ENCODE data around the gene CLIC5. TPM values are rescaled to one million over a fixed set of nuclear protein-coding genes. Genes with fewer than 3 reads are reported as not detected.
A peak's percentile ranks its signal among the peaks of the same experiment; 100 is the strongest.

Gene CLIC5
- total RNA-seq, 1 donor: not detected

DNA sequence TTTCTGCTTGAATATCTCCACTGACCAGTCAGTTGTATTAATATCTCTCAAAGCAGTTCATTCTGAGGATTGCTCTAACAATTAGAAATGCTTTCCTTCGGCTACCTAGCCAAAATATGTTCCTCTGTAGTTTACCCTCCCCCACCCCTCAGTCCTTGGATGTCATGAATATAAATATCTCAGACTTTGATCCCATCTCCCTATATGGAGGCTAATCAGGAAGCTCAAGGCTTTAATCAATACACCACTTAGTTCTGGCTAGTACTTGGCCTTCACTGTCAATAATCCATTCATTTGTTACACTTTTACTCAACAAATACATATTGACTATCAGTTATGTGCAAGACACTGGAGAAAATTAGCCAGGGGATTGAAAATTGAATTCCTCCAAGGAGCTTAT is 60.1 kb downstream of the CLIC5 start:
- DNase-seq (ENCODE audit: low read depth): no peak
- TF ChIP-seq, protein P1, sequence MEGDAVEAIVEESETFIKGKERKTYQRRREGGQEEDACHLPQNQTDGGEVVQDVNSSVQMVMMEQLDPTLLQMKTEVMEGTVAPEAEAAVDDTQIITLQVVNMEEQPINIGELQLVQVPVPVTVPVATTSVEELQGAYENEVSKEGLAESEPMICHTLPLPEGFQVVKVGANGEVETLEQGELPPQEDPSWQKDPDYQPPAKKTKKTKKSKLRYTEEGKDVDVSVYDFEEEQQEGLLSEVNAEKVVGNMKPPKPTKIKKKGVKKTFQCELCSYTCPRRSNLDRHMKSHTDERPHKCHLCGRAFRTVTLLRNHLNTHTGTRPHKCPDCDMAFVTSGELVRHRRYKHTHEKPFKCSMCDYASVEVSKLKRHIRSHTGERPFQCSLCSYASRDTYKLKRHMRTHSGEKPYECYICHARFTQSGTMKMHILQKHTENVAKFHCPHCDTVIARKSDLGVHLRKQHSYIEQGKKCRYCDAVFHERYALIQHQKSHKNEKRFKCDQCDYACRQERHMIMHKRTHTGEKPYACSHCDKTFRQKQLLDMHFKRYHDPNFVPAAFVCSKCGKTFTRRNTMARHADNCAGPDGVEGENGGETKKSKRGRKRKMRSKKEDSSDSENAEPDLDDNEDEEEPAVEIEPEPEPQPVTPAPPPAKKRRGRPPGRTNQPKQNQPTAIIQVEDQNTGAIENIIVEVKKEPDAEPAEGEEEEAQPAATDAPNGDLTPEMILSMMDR (IDR thresholded peaks at IDR 0.05; ENCODE audit: insufficient read depth, low read depth, low read length): no peak
- H3K4me3 ChIP-seq (ENCODE audit: low read depth, low read length): no peak overlapping the region

DNA sequence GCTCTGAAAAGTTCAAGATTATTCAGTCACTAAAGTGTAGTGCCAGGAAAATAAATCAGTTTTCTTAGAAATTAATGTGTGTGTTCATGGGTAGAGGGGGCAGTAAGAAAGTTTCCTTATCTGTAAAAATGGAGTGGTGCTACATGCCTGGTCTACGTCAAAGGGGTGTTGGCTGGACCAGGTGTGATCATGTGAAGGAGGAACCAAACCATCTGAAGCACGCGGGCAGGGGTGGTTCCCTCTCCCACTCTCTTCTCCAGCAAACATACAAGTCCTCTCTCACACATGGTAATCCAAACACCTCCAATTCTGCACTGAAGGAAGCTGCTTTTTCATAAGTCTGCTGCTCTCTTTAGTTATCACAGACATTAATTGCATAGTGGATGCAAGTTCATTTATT is 63.1 kb downstream of the CLIC5 start:
- H3K4me3 ChIP-seq (ENCODE audit: low read depth, low read length): no peak overlapping the region
- TF ChIP-seq, protein P1 (IDR thresholded peaks at IDR 0.05; ENCODE audit: insufficient read depth, low read depth, low read length): no peak
- no peak for DNase-seq (ENCODE audit: low read depth)

DNA sequence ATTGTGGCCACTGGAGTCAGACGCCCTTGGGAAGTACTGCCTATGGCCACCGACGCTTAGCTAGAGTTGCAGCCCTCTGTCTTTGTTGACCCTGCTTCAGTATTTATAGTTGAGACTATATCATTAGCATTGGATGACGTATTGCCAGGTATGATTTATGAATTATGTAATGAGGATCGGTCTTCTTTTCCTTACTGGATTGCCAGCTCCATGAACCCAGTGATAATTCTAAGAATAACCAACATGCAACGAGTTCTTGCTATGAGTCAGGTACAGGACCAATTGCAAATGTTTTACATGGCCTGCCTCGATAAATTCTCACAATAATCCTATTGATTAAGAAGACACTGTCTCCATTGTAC is 63.5 kb downstream of the CLIC5 start:
- no peak for DNase-seq (ENCODE audit: low read depth)
- no peak overlapping the region for H3K4me3 ChIP-seq (ENCODE audit: low read depth, low read length)
- TF ChIP-seq, protein P1 (IDR thresholded peaks at IDR 0.05; ENCODE audit: insufficient read depth, low read depth, low read length): no peak

DNA sequence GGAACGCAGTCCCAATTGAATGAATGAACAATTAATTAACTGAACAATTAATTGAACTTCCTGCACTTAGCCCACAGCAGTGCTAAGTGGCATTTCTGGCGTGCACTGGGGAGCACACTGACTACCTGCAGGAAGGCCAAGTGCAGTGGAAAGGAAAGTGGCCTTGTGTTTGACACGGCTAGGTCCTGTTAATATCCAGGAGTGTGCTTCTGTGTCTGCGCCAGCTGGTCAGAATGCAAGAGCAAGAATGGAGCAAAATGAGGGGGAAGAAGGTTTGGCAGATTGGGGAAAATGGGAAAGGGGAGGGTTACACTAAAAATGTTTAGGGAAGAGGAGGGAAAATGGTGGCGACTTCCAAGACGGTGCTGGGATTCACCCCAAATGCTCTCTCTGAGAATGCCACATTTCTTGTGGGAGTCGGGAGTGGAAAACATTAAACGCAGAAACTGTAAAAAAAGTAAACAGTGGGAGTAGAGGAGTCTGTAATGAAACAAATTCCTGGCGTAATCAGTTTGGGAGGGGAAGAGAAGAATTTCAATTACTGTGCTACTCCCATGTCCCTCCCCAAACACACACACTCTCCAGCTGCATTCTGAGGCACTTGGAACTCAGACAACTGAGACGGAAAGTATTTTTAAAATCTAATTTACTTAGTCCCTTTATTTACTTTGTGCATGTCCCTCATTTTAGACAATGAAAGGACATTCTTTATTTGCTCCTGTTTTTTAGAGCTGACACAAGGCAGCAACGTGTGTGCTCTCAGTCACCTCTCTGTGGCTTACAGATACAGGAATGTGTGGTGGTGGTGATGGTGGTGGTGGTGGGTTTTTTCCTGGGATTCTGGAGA is 64.1 kb downstream of the CLIC5 start:
- TF ChIP-seq, protein P1 (IDR thresholded peaks at IDR 0.05; ENCODE audit: insufficient read depth, low read depth, low read length): no peak
- DNase-seq (ENCODE audit: low read depth): peak; percentile 39
- H3K4me3 ChIP-seq (ENCODE audit: low read depth, low read length): no peak overlapping the region

DNA sequence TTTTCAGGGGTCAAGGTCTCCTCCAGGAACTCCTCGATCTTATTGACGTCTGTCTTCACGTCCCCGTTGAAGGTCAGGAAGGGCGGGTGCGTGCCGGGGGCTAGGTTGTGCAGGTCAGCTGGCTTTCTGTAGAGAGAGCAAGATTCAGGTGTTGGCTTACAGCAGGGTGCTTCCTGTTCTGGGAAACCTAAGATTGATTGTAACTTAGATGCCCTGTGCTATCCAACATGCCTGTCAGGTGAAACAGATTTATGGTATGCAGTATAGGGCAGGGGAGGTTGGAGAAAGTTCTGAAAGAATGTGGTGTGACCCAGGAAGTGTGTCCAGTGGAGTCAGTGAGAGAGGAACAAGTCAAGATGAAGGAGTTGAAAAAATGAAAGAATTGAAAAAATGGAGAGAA is 66.4 kb downstream of the CLIC5 start:
- no peak overlapping the region for H3K4me3 ChIP-seq (ENCODE audit: low read depth, low read length)
- TF ChIP-seq, protein P1 (IDR thresholded peaks at IDR 0.05; ENCODE audit: insufficient read depth, low read depth, low read length): no peak
- DNase-seq (ENCODE audit: low read depth): no peak

DNA sequence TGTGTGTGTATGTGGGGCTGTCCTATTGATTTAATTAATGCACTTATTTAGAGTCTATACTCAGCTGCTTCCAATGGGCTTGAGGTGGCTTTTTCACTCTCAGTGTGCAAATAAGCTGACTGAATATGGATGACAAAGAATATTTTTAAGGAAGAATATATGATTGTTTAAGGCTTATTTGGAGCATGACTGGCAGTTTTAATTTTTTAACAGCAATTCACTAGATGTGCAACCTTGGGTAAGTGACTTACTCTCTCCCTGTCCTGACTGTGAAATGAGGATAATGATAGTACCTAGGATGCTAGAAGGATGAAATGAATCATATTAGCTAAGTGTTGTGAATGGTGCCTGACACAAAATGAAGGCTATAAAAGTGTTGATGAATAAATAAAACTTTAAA is 67.9 kb downstream of the CLIC5 start:
- TF ChIP-seq, protein P1 (IDR thresholded peaks at IDR 0.05; ENCODE audit: insufficient read depth, low read depth, low read length): no peak
- H3K4me3 ChIP-seq (ENCODE audit: low read depth, low read length): no peak overlapping the region
- DNase-seq (ENCODE audit: low read depth): no peak

DNA sequence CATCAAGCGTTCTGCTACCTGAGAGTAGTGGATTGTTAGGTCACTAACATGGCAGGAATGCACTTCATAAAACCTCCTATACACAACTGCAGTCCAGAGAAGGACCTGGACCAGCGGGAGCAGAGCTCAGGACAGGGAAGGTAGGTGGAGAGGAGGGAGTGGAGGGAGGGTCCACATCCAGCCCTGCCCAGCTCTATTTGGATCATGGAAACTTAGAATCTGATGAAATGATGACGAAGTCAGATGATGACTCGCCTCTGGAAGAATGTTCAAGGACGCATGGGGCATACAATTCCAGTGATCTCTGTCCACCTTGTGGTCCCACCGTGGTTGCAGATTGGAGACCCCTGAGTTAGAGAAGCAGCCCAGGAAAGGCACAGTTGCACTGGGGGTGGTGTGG is 68.8 kb downstream of the CLIC5 start:
- no peak overlapping the region for H3K4me3 ChIP-seq (ENCODE audit: low read depth, low read length)
- TF ChIP-seq, protein P1 (IDR thresholded peaks at IDR 0.05; ENCODE audit: insufficient read depth, low read depth, low read length): no peak
- DNase-seq (ENCODE audit: low read depth): peak; percentile 25
